ENCODE results near the gene PSMF1.

The PSMF1 gene

GRCh38 chr20:1207293-1207878 is 89.0 kb downstream of the PSMF1 start:
- TF ChIP-seq CTCF (conservative IDR thresholded peaks at IDR 0.05): no peak
- H3K27ac ChIP-seq: no peak overlapping the region

- H3K27ac ChIP-seq: no peak overlapping the region
- TF ChIP-seq CTCF (conservative IDR thresholded peaks at IDR 0.05): peak; percentile 62
Measured at GRCh38 chr20:1209447-1210387, 91.3 kb downstream of the PSMF1 start.

GRCh38 chr20:1210501-1210900 is 92.1 kb downstream of the PSMF1 start:
- no peak overlapping the region for H3K27ac ChIP-seq
- TF ChIP-seq CTCF (conservative IDR thresholded peaks at IDR 0.05): no peak

GRCh38 chr20:1212023-1212422 is 93.6 kb downstream of the PSMF1 start:
- no peak for TF ChIP-seq CTCF (conservative IDR thresholded peaks at IDR 0.05)

GRCh38 chr20:1212607-1213396 is 94.4 kb downstream of the PSMF1 start:
- peak; percentile 94 for TF ChIP-seq CTCF (conservative IDR thresholded peaks at IDR 0.05)
- H3K27ac ChIP-seq: no peak overlapping the region

More at GRCh38 chr20:1212023-1212422, 93.6 kb downstream of the PSMF1 start:
- H3K27ac ChIP-seq: no peak overlapping the region

GRCh38 chr20:1214838-1215261 is 96.4 kb downstream of the PSMF1 start:
- H3K27ac ChIP-seq: no peak overlapping the region
- TF ChIP-seq CTCF (conservative IDR thresholded peaks at IDR 0.05): no peak
